GM21526 (cell line): ENCODE results near the gene KCNJ6.
"Not testable (repeated sequence)": the region's sequence is repeated elsewhere in the genome, so short reads cannot be mapped to it uniquely, and the experiment has no call there.

Source experiments
- ATAC-seq: cut with Tn5 transposase; IDR thresholded peaks from one replicate; pipeline ENCODE4 v1.9.1; 2021; ENCODE audit warnings: moderate library complexity; ENCODE audit not compliant: unreplicated experiment, low FRiP score

Gene KCNJ6

DNA sequence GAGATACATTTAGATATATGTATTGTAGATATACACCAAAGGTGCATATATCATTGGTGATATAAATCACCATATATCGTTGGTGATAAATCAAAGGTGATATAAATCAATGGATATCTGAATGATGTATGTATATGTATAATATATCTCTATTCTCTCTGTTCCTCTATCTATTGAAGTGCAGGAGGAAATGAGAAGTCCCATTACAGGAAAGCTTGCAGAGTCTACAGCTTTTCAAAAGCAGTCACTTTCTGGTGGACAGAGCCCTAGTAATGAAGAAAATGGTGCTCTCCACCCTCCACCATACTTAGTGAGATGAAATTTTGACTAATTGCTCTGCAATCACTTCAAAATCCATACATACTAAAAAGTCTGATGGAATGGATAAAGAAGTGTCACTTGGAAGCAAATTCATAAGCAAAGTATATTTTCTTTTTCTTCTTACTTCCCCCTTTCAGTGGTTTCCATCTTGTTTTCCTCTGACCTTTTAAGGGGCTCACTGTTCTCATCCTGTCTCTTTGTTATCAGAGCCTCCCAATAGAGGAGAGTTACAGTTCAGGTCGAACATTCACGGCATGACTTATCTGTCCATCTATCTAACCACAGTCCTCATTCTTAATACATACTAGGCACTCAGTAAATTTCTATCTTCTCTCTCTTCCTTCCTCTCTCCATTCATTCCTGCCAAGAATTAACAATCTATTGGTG is 227.2 kb downstream of the KCNJ6 start:
- ATAC-seq, result no peak

DNA sequence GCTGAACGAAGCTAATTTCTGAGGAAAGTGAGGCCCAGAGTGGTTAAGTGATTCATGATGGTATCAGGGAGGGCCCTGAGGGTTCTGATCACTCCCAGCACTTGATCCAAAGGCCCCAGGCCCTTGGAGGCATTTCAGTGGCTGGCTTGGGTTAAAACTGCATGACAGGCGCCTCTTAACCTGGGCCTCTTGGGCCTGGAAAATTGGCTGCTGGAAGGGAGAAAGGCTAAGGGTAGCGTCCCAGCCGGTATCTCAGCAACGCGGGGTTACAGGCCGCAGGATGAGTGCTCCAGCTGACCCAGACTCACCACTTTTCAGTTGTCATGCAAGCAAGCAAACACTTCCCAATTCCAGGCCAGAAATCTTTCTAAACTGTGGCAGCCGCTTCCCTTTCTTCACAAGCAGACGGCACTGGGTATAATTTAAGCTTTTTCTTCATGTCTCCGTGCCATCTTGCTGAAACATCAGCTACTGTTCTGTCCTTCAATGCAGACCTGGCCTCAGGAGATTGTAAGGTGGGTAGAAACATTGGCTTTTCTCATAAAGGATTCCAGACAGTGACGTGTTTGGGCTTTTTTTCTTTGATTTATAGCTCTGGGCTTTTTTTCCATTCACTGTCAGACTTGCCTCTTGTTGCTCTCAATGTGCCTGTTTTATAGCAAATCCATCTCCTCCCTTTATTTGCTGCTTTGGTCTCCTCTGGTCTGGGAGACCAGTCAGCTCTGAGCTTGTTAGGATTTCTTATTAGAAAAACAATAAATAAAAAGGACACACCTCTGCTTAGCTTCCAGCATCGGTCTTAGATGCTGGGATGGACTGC is 229.1 kb downstream of the KCNJ6 start:
- no peak for ATAC-seq

DNA sequence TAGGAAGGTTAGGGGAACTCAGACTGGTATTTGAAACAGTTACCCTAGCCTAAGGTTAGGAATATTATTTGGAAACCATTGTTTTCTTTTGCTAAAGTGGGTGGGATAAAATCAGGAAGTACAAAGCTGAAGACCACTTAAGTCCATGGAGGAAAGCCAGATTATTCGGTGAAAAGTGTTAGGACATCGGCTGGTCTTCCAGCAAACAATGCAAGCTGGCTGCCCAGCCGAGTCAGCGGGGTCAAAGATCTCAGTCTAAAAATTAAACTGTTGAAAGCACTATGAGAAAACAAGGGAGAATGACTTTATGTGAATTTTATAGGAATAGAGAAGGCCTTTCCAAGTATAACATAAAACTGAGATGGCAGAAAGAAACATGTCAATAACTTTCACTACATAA is 231.7 kb downstream of the KCNJ6 start:
- no peak for ATAC-seq

DNA sequence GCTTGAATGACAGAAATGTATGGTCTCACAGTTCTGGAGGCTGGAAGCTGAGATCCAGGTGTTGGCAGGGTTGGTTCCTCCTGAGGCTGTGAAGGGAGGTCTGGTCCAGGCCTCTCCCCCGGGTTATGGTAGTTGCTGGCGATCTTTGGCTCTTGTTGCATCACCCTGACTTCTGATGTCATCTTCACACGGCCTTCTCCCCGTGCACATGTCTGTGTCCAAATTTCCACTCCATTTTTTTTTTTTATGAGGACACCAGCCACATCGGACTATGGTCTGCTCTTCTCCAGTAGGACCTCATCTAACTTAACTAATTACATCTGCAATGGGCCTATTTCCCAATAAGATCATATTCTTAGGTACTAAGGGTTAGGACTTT is 232.2 kb downstream of the KCNJ6 start:
- no peak for ATAC-seq

DNA sequence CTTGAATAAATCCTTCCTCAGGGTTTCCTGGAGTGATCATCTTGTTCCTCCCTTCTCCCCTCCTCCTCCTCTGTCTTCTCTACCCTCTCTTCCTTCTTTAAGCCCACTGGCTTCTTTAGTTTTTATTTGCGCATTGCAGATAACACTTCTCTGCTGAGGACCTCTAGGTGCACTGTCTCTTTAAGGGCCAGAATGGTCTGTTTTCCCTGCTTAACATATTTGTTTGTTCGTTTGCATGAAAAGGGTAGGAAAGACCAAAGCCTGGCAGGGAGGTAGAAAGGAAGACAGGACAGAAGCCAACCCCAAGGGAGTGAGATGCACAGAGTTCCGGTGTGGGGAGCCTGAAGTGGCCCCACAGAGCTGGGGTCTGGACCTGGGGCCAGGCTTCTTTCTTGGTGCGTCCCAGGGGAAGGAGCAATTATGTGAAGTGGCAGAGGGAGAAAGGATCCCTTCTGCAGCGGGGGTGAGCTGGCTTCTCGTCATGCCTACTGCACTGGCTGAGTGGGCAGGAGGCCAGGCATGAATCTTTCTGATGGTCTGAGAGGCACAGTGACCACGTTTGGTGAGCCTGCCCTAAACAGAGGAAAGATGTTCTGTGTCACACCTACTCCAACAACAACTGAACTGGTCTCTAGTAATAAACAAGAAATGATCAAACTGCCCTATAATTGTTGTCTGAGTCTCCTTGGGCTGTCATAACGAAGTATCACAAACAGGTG is 232.7 kb downstream of the KCNJ6 start:
- ATAC-seq, result no peak

DNA sequence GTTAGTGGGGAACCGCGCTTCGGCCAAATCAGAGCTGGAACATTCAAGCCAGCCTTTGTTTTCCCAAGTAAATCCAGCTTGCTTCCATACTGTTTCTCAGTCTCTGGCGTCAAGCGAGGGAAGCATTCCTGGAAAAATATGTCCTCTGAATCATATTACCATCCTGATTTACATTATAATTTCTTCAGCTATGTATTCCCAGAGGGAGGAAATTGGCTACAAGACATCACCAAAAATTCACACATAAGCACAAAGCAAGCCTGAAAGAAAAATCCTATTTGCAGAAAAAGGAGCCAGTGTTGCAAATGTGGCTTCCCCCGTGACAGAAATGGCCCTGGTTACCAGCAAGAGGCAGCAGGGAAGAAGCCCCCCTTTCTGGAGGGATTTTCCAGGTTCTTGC is 233.3 kb downstream of the KCNJ6 start:
- no peak for ATAC-seq

DNA sequence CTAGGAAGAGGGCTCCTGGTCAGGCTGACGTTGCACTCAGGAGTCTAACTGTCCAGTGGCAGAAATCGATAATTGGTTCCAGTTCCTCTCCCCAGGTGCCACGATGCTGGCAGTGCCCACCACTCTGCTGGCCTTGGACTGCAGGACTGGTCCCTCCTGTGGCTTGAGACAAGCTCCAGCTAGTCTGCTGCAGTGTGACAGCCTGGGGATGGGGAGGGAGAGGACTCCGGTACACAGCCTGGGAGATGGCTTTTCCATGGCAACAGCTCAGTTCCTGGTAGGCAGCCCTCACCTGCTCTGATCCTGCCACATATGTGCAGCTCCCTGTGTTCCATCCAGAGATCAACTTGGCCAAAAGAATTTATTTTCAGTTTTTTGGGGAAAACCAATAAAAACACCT is 239.3 kb downstream of the KCNJ6 start:
- ATAC-seq, result no peak

DNA sequence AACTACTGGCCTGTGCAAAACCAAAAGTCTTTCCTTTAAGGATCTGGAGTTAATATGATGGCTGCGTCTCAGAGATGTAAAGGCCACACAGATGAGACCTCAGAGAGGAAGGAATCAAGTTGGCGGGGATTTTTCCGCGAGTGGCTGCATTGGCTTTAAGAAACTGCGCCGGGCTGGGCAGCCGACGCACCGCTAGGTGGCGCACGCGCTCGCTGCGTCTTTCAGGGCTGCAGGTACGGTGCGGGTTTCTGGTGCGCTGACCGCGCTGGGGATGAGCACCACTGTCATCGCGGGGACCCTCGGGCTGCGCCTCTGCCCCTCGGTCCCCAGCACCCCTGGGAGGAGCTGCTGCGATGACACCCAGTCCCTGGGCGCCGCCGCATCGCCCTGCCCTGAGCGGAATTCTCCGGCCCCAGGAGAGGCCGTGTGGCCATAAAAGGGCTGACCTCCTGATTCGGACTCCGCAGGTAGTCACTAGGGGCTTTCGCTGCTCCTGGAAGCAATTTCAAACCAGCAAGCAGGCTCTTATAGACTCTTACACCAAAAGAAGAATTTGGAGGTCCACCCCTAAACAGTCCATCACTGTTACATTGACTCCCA is 241.0 kb downstream of the KCNJ6 start:
- ATAC-seq, result no peak

DNA sequence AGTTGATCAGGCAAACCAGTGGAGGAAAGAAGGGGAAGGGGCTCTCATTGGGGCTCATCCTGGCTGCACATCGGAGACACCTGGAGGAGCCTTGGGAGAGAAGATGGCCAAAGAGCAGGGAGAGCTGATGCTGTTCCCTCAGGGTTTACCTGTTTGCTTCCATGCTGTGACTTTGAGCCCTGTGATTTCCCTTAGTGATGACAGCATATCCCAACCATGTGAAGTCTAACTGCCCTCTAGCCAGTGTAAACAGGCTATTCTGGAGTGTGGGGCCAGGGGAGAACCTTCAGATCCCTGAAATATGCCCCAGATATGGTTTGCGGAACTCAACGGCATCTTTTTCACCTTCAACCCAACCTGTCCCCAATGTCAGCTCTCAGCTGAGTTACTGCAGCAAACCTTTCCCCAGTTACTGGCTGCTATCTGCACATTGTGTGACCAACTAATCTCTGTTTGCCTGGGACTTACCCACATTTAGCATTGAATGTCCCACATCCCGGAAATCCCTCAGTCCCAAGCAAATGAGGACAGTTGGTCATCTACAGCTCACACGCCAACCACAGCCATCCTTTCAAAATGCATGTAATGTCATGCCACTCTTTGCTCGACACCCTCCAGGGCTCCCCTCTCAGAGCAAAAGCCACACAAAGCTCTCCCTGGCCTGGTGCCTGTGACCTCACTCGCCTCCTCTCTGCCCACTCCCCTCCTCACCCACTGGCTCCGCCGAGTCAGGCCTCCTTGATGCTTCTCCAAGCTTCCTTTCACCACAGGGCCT is 242.3 kb downstream of the KCNJ6 start:
- no peak for ATAC-seq

DNA sequence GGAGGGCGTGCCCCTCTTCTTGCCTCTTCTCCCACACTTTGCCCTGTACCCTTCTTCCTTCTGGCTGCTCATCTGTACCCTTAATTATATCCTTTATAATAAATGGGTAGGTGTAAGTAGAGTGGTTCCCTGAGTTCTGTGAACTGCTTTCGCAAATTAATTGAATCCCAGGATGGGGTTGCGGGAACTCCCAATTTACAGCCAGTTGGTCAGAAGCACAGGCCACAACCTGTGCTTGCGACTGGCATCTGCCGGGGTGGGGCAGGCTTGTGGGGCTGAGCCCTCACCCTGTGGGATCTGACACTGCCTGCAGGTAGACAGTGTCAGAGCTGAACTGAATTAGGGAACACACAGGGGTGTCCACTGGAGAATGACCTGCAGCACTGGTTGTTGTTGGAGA is 244.9 kb downstream of the KCNJ6 start:
- ATAC-seq, result no peak

DNA sequence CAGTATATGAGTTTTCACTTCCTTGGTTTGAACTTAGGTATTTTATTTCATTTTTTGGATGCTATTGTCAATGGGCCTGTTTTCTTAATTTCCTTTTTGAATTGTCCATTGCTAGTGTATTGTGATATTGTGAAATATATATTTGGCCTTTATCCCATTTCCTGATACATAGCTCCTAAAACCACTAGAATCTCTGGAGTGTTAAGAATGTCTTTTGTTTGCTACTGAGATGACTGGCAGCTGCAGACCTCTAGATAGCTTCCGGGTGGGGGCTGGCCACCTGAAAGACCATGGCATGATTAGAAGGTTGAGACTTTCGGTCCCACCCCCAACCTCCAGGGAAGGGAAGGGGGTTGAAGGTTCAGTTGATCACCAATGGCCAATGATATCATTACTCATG is 245.4 kb downstream of the KCNJ6 start:
- no peak for ATAC-seq

DNA sequence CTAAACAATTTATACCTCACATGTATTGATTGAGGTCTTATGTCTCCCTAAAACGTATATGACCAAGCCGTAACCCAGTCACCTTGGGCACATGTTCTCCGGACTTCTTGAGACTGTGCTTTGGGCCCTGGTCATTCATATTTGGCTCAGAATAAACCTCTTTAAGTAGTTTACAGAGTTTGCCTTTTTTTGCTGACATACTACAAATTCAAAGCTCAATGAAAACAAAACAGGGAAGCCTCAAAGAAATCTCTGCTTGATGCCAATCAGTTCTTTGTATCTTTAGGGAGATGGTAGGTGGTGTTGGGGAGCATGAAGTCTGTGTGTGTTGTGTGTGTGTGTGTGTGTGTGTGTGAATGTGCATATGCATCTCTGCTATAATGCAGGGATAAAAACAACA is 247.0 kb downstream of the KCNJ6 start:
- ATAC-seq, result no peak

DNA sequence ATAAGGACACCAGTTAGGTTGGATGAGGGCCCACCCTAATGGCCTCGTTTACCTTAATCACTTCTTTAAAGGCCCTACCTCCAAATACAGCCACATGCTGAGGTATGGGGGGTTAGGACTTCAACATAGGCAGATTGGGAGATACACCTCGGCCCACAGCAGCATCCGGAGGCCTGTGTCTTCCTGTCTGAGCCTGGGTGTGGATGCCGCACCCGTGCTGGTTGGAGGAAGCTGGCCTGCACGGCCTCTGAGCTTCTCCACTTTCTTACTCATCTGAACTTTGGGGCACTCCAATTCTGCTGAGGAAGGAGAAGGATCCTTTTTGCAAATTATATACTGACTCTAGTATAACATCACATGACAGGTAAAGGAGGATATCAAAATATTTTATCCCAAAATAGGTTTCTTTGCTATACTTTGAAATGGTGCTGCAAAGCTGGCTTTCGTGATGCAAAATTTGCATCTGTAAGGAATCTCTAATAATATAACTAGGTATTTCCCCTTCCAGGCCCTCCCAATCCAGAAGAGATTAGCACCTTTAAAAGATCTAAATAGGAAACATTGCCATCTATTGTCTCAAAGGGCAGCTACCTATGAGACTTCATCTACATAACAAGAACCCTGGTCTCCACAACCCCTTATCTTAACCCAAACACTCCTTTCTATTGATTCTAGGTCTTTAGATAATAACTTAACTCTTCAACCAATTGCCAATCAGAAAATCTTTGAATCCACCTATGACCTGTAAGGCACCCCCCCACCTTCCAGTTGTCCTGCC is 247.6 kb downstream of the KCNJ6 start:
- no peak for ATAC-seq

DNA sequence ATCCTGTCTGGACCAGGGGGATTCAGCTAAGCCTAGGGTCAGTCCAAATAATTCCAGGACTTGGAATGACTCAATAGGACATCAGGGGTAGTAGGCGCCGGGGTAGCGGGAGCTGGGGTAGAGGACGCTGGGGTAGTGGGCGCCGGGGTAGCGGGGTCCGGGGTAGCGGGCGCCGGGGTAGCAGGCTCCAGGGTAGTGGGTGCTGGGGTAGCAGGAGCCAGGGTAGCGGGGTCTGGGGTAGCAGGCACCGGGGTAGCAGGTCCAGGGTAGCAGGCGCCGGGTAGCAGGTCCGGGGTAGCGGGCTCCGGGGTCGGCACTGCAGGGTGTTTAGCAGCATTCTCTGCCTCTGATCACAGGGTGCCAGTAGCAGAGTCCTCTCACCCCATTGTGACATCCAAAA is 248.9 kb downstream of the KCNJ6 start:
- no peak for ATAC-seq

DNA sequence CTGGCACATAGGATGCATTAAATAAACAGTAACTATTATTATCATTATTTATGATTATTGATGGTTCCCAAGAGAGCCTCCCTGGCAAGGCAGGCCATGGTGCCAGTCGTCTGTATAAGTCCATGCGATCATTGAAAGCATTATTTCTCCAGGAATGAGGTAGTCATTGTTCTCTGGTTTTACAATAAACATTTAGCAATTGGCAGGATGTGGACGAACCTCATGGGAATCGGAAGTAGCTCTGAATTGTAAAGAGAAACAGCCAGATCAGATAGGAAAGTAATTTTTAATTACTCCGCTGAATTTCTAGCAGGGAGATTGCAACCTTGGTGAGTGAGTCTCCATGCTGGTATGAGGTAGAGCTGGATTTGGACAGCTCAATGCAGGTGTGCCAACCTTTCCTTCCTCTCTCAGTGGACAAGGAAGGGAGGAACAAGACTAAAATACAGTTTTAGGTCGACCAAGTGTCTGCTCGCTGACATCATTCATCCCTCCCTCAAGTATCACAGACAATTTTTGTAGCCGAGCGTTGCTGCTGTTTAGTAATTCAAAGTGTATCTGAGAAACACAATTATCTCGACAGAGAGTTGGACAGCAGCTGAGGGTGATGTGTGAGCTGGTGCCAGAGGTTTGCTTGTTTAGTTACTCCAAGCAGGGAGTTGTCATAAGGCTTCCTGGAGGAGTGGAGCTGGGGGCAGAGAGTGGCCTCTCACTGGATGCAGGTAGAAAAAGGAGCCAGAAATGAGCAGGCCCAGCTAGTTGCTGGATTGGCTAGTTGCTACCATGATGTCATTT is 250.8 kb downstream of the KCNJ6 start:
- no peak for ATAC-seq

DNA sequence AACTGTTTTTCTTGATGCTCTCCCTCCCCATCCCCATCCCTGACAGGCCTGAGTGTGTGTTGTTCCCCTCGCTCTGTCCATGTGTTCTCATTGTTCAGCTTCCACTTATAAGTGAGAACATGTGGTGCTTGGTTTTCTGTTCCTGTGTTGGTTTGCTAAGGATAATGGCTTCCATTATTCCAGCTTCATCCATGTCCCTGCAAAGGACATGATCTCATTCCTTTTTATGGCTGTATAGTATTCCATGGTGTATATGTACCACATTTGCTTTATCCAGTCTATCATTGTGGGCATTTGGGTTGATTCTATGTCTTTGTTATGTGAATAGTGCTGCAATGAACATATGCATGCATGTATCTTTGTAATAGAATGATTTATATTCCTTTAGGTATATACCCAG is 254.0 kb downstream of the KCNJ6 start:
- not testable (repeated sequence) for ATAC-seq

DNA sequence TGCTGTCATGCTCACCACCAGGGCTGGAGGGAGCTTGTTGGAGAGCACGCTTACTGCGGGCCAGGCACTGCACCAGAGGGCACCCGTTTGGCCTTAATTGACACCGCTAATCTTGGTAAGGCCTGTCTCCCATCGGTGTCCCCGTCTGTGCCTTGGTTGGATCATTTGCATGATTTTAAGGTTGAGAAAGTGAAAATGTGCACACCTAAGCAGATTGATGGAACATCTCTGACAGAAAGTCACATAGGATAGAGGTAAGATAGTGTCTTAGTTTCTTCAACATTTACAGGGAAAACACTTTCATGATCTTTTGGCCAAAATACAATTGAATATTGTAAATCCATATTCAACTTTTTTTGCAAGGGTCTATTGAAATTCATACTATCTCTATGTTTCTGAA is 255.5 kb downstream of the KCNJ6 start:
- no peak for ATAC-seq

DNA sequence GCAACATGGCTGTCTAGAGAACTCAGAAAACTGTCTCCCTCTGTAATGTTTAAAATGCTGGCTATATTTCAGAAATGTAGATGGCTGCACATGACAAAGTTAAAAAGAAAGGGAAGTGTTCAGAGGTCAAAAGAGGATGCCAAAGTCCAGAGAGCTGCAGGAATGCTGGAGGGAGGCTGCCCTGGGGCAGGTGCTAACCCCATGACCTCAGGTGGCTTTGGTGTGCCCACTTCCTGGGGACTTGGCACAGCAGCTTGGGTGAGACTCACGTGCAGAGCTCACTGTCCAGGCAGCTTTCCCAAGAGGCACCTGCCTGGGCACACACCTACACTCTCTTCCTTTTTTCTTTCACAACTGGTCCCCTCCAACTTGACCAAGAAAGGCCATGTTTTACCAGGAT is 256.4 kb downstream of the KCNJ6 start:
- no peak for ATAC-seq
